ENCODE measurements around the gene TMIGD2. TPM values are rescaled to one million over a fixed set of nuclear protein-coding genes. Genes with fewer than 3 reads are reported as not detected.

The TMIGD2 gene
- polyA plus RNA-seq, 3 donors, result 0.26 TPM; not detected in 2

DNA sequence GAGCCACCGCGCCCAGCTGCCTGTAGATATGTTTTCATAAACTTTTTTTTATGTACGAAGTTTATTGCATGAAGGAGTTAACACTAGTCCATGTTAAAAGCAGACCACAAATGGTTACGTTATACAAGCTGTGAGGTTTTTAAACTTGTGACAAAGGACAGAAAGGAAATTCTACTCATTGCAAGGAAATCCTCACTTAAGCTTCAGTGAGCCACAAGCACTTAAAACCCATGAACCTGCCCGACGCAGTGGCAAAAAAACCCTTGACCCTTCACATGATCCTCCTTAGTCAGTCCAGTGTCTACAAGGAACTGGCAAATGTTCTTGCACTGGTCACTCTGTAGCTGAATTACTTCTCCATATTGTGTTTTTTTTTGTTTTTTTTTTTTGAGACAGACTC is 45.3 kb upstream of the TMIGD2 start:
- H3K4me3 Mint-ChIP-seq, result no peak overlapping the region
- H2AFZ ChIP-seq (ENCODE audit: insufficient read depth, low read depth, low read length, poor library complexity, severe bottlenecking), result no peak overlapping the region
- 14% methylated on average over 2 of the region's 6 CpGs for WGBS (ENCODE audit: insufficient coverage)
- H3K27me3 ChIP-seq (ENCODE audit: control insufficient read depth in 2 of 2, insufficient read depth in 2 of 2, low read length in 2 of 2), result no peaks in the 10 kb centered on the region
- H3K9me3 ChIP-seq (replicated peaks in 1 of 2; ENCODE audit: control insufficient read depth in 1 of 2, insufficient read depth in 1 of 2, low read length in 2 of 2), result no peaks in the 10 kb centered on the region
- H3K4me1 ChIP-seq (ENCODE audit: control insufficient read depth in 1 of 2, insufficient read depth in 2 of 2, low read length in 2 of 2), result peaks cover 9 to 16% of the 10 kb centered on the region in 2 donors
- no peak overlapping the region for H3K27ac ChIP-seq (ENCODE audit: low read depth in 1 of 2, low read length in 2 of 2)
- no peak overlapping the region for H3K4me2 ChIP-seq (replicated peaks; ENCODE audit: extremely low read depth, low read length, poor library complexity, severe bottlenecking)
- intact Hi-C loops (cut with micrococcal nuclease), result no loop called here
- H3K9me3 Mint-ChIP-seq, result no peaks in the 10 kb centered on the region
- peaks cover 8 to 40% of the 10 kb centered on the region in 2 donors for H3K36me3 ChIP-seq (replicated peaks in 1 of 2; ENCODE audit: control insufficient read depth in 1 of 2, insufficient read depth in 2 of 2, low read length in 2 of 2)
- H3K4me1 Mint-ChIP-seq, result peaks cover 17% of the 10 kb centered on the region
- no peak for DNase-seq
- H3K36me3 Mint-ChIP-seq, result peaks cover 46 to 58% of the 10 kb centered on the region in 2 donors
- H4K20me1 ChIP-seq (ENCODE audit: insufficient read depth, low read length), result peaks cover 6% of the 10 kb centered on the region
- H3K27me3 Mint-ChIP-seq (ENCODE audit: low read depth in 3 of 3), result peaks cover 0 to 7% (median 1%) of the 10 kb centered on the region in 3 donors
- TF ChIP-seq, protein P1, sequence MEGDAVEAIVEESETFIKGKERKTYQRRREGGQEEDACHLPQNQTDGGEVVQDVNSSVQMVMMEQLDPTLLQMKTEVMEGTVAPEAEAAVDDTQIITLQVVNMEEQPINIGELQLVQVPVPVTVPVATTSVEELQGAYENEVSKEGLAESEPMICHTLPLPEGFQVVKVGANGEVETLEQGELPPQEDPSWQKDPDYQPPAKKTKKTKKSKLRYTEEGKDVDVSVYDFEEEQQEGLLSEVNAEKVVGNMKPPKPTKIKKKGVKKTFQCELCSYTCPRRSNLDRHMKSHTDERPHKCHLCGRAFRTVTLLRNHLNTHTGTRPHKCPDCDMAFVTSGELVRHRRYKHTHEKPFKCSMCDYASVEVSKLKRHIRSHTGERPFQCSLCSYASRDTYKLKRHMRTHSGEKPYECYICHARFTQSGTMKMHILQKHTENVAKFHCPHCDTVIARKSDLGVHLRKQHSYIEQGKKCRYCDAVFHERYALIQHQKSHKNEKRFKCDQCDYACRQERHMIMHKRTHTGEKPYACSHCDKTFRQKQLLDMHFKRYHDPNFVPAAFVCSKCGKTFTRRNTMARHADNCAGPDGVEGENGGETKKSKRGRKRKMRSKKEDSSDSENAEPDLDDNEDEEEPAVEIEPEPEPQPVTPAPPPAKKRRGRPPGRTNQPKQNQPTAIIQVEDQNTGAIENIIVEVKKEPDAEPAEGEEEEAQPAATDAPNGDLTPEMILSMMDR (IDR thresholded peaks at IDR 0.05), result no peak
- H3K4me3 ChIP-seq (replicated peaks in 1 of 3; ENCODE audit: low read depth in 2 of 3, low read length in 3 of 3), result no peak overlapping the region
- no peak overlapping the region for H3K27ac Mint-ChIP-seq
- H3K79me2 ChIP-seq (ENCODE audit: insufficient read depth, low read length), result peaks cover 6% of the 10 kb centered on the region
- no peak overlapping the region for H3K9ac ChIP-seq (ENCODE audit: insufficient read depth, low read length, poor library complexity, severe bottlenecking)

DNA sequence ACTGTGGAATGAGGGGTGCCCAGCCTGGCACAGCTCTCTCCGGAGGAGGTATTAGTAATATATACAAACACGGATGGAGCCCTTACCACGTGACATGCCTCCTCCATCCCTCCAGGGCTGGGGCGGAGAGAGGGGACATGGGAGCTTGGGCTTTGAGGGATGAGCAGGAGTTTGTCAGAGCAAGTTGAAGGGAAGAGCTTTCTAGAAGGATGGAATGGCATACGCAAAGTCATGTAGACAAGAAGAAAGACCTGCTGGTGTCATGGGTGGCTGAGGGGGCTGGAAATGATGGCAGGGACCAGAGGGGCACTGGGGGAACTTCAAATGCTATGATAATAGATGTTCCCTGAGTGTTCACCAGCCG is 43.8 kb upstream of the TMIGD2 start:
- intact Hi-C loops (cut with micrococcal nuclease), result no loop called here

More for the DNA sequence above, 43.8 kb upstream of the TMIGD2 start:
- Histone ChIP-seq H3K9ac (ENCODE audit: insufficient read depth, low read length, poor library complexity, severe bottlenecking) (no peak overlapping the region), H3K36me3 (replicated peaks in 1 of 2; ENCODE audit: control insufficient read depth in 1 of 2, insufficient read depth in 2 of 2, low read length in 2 of 2) (peaks cover 8 to 36% of the 10 kb centered on the region in 2 donors), H3K27ac (ENCODE audit: low read depth in 1 of 2, low read length in 2 of 2) (no peak overlapping the region), H3K9me3 (replicated peaks in 1 of 2; ENCODE audit: control insufficient read depth in 1 of 2, insufficient read depth in 1 of 2, low read length in 2 of 2) (no peaks in the 10 kb centered on the region), H3K4me3 (replicated peaks in 1 of 3; ENCODE audit: low read depth in 2 of 3, low read length in 3 of 3) (no peak overlapping the region), H4K20me1 (ENCODE audit: insufficient read depth, low read length) (peaks cover 6% of the 10 kb centered on the region), H3K4me2 (replicated peaks; ENCODE audit: extremely low read depth, low read length, poor library complexity, severe bottlenecking) (no peak overlapping the region), H3K27me3 (ENCODE audit: control insufficient read depth in 2 of 2, insufficient read depth in 2 of 2, low read length in 2 of 2) (no peaks in the 10 kb centered on the region), H2AFZ (ENCODE audit: insufficient read depth, low read depth, low read length, poor library complexity, severe bottlenecking) (no peak overlapping the region), H3K79me2 (ENCODE audit: insufficient read depth, low read length) (peaks cover 6% of the 10 kb centered on the region), H3K4me1 (ENCODE audit: control insufficient read depth in 1 of 2, insufficient read depth in 2 of 2, low read length in 2 of 2) (peaks cover 15 to 23% of the 10 kb centered on the region in 2 donors)
- H3K27me3 Mint-ChIP-seq (ENCODE audit: low read depth in 3 of 3), result peaks cover 0 to 7% (median 1%) of the 10 kb centered on the region in 3 donors
- DNase-seq, result no peak
- 100% methylated on average over 3 of the region's 6 CpGs for WGBS (ENCODE audit: insufficient coverage)
- H3K4me1 Mint-ChIP-seq, result peaks cover 22% of the 10 kb centered on the region
- no peak overlapping the region for H3K4me3 Mint-ChIP-seq
- peaks cover 43 to 56% of the 10 kb centered on the region in 2 donors for H3K36me3 Mint-ChIP-seq
- H3K9me3 Mint-ChIP-seq, result no peaks in the 10 kb centered on the region
- H3K27ac Mint-ChIP-seq, result no peak overlapping the region
- TF ChIP-seq, protein P1 (IDR thresholded peaks at IDR 0.05), result no peak

Measured in CD14-positive monocyte (primary cell).